Progenitor cell of endocrine pancreas (in vitro differentiated cells): Measurements from ENCODE around the gene KATNB1. TPM values are rescaled to one million over a fixed set of nuclear protein-coding genes. Genes with fewer than 3 reads are reported as not detected.
"Not testable (repeated sequence)": the region's sequence is repeated elsewhere in the genome, so short reads cannot be mapped to it uniquely, and the experiment has no call there.

ENCODE experiments used
- DNase-seq: peaks from one replicate; pipeline ENCODE4 v3.0.0; 2021; ENCODE audit warnings: low spot score; ENCODE audit not compliant: unreplicated experiment
- H3K27ac Mint-ChIP-seq: 2 replicates; pipeline ENCODE4 v1.8.0; 2021; ENCODE audit warnings: mild to moderate bottlenecking, moderate library complexity, mixed read lengths
- H3K27me3 Mint-ChIP-seq: 2 replicates; pipeline ENCODE4 v1.8.0; 2021; ENCODE audit warnings: mixed read lengths
- H3K36me3 Mint-ChIP-seq: 2 replicates; pipeline ENCODE4 v1.8.0; 2022; ENCODE audit warnings: mixed read lengths; ENCODE audit not compliant: insufficient read depth
- H3K4me1 Mint-ChIP-seq: 2 replicates; pipeline ENCODE4 v1.8.0; 2021; ENCODE audit warnings: low read depth, mixed read lengths
- H3K4me3 Mint-ChIP-seq: 2 replicates; pipeline ENCODE4 v1.8.0; 2021; ENCODE audit warnings: low read depth, mild to moderate bottlenecking, moderate library complexity, mixed read lengths
- H3K9me3 Mint-ChIP-seq: 2 replicates; pipeline ENCODE4 v1.8.0; 2021; ENCODE audit warnings: low read depth, mixed read lengths
- total RNA-seq: library from RNA; stranded (reverse); gene quantifications from 2 replicates; pipeline ENCODE4 v1.2.1, GENCODE V29; 2021
- TF ChIP-seq, protein P1 (sequence below): fragments of 200-600 bp; sonication (generic); IDR thresholded peaks from one replicate; pipeline ENCODE4 v1.5.0; 2021; ENCODE audit warnings: antibody characterized with exemption, mild to moderate bottlenecking; ENCODE audit not compliant: unreplicated experiment

KATNB1 gene
- total RNA-seq, 1 donor from 2014 or later = 32.0 TPM

DNA sequence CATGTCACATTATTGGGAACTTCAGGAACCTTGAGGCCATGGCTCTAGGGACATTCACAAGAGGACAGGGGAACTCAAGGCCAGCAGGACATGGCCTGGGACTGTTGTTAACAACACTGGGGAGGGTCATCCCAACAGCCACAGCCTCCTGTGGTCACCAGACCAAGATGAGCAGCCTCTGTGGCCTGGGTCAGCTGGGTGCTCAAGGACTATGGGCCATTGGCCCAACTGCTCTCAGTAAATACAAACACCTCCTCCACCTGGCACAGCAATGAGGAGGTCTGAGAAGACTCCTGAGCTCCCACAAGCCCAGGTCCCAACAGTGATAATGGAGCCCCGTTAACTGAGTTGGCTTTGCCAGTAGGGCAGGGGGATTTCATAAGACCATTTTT, 45.8 kb downstream of the KATNB1 start:
- H3K4me3 Mint-ChIP-seq = no peak overlapping the region
- DNase-seq = no peak
- H3K9me3 Mint-ChIP-seq = no peaks in the 10 kb centered on the region
- H3K27ac Mint-ChIP-seq = no peak overlapping the region
- H3K4me1 Mint-ChIP-seq = no peaks in the 10 kb centered on the region
- peaks cover 6% of the 10 kb centered on the region for H3K27me3 Mint-ChIP-seq
- peaks cover 14% of the 10 kb centered on the region for H3K36me3 Mint-ChIP-seq
- TF ChIP-seq, protein P1, sequence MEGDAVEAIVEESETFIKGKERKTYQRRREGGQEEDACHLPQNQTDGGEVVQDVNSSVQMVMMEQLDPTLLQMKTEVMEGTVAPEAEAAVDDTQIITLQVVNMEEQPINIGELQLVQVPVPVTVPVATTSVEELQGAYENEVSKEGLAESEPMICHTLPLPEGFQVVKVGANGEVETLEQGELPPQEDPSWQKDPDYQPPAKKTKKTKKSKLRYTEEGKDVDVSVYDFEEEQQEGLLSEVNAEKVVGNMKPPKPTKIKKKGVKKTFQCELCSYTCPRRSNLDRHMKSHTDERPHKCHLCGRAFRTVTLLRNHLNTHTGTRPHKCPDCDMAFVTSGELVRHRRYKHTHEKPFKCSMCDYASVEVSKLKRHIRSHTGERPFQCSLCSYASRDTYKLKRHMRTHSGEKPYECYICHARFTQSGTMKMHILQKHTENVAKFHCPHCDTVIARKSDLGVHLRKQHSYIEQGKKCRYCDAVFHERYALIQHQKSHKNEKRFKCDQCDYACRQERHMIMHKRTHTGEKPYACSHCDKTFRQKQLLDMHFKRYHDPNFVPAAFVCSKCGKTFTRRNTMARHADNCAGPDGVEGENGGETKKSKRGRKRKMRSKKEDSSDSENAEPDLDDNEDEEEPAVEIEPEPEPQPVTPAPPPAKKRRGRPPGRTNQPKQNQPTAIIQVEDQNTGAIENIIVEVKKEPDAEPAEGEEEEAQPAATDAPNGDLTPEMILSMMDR = no peak

DNA sequence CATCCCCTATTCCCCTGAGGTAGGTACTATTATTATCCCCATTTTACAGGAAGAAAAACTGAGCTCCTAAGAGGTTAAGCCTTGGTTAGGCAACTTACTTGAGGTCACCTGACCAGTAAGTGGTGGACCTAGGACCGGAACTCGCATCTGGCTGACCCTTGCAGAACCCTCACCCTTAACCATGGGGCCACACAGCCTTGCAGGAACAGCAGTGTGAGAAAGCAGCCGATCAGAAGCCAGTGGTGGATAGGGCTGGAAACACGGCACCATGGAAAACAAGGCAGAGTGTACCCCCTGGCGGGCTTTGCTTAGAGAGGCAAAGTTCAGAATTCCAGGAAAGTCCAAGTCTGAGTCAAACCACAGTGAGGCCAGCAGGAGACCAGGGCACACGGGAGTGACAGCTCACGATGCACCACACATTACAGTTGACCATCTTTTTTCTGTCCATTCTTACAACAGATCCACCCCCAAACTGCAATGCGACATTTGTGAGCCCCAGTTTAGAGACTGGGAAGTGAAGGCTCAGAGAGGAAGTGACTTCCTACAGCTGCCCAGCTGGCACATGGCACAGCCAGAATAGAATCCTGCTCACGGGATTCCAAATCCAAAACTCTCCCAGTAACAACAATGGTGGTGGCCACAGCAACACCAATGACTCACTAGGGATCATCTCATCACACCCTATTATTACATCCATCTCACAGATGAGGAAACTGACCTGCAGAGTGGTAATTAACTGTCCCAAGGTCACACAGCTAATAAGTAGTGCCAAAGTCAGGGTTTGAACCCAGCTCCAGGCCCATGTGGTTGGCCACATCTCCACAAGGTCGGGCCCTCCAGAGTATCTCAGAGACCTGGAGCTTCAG, 46.4 kb downstream of the KATNB1 start:
- Mint-ChIP-seq H3K4me1 (no peaks in the 10 kb centered on the region), H3K4me3 (no peak overlapping the region), H3K27me3 (peaks cover 3% of the 10 kb centered on the region), H3K9me3 (no peaks in the 10 kb centered on the region), H3K36me3 (peaks cover 14% of the 10 kb centered on the region), H3K27ac (peak overlapping the region; percentile 25)
- TF ChIP-seq, protein P1 = no peak
- DNase-seq = no peak

DNA sequence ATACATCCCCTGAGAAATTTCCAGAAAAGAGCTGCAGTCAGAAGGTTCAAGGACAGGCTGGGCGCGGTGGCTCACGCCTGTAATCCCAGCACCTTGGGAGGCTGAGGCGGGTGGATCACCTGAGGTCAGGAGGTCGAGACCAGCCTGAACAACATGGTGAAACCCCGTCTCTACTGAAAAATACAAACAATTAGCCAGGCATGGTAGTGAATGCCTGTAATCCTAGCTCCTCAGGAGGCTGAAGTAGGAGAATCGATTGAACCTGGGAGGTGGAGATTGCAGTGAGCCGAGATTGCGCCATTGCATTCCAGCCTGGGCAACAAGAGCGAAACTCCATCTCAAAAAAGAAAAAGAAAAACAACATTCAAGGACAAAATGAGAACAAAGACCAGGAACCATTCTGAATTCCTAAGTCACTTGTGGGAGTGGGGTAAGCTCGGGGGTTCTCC, 47.1 kb downstream of the KATNB1 start:
- not testable (repeated sequence) for H3K9me3 Mint-ChIP-seq, H3K4me1 Mint-ChIP-seq, H3K27me3 Mint-ChIP-seq, DNase-seq, H3K4me3 Mint-ChIP-seq
- peak overlapping the region; percentile 75 for H3K27ac Mint-ChIP-seq
- H3K36me3 Mint-ChIP-seq = peaks cover 15% of the 10 kb centered on the region

DNA sequence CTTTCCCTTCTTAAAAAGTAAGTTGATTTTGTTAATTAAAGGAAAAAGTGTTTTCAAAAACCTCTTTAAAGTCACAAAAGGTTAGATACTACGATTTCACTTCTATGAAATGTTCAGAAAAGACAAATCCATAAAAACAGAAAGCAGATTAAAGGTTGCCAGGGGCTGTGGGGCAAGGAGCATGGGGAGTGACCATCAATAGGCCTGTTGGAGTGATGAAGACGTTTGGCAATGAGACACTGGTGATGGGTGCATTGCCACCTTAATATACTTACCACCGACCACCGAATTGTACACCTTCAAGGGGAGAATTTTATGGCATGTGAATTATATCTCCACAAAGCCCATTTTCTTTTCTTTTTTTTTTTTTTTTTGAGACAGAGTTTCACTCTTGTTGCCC, 47.5 kb downstream of the KATNB1 start:
- Mint-ChIP-seq H3K4me3 (no peak overlapping the region), H3K27ac (peak overlapping the region; percentile 75), H3K4me1 (no peaks in the 10 kb centered on the region), H3K36me3 (peaks cover 15% of the 10 kb centered on the region), H3K27me3 (peaks cover 3% of the 10 kb centered on the region), H3K9me3 (no peaks in the 10 kb centered on the region)
- TF ChIP-seq, protein P1 = no peak
- DNase-seq = no peak

DNA sequence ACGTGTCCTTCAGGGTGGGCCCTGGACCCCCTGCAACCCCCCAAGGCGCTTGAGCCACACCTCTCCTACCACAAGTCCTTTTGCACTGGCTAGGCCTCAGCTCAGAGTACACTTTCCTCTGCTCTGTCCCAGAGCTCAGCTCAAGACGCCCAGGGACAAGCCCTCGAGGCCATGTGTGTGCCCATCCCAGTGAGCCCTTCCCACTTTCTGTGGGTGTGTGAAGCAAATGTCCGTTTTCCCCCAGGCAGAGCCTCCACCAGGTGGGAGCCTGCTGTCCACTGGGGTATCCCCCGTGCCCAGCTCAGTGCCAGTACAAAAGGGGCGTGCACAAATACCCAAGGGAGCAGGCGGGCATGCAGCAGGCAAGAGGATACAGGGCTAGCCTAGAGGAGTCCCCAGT, 48.3 kb downstream of the KATNB1 start:
- no peak for DNase-seq
- no peak overlapping the region for H3K4me3 Mint-ChIP-seq
- TF ChIP-seq, protein P1 = no peak
- no peaks in the 10 kb centered on the region for H3K4me1 Mint-ChIP-seq
- H3K9me3 Mint-ChIP-seq = no peaks in the 10 kb centered on the region
- H3K36me3 Mint-ChIP-seq = peaks cover 10% of the 10 kb centered on the region
- H3K27ac Mint-ChIP-seq = no peak overlapping the region
- peaks cover 3% of the 10 kb centered on the region for H3K27me3 Mint-ChIP-seq

DNA sequence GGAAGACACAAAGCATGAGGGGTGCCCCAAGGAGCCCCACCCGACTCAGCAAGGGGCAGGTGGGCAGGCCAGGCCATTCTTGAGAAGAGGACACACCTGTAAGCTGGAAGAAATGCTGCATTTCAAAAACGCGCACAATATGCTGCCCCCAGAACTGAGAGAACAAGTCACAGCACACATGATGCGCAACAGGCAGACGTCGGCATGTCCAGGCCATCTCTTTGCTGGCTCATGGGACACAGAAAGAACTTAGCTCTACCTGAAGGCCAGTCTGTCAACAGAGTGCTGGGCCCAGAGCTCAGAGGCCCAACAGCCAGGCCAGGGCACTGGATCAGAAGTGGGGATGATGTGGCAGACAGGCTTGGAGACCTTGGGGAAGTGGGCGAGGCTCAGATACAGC, 48.8 kb downstream of the KATNB1 start:
- Mint-ChIP-seq H3K9me3 (no peaks in the 10 kb centered on the region), H3K27me3 (peaks cover 3% of the 10 kb centered on the region), H3K36me3 (peaks cover 8% of the 10 kb centered on the region), H3K27ac (no peak overlapping the region), H3K4me3 (no peak overlapping the region), H3K4me1 (no peaks in the 10 kb centered on the region)
- TF ChIP-seq, protein P1 = no peak
- DNase-seq = no peak
